HL-60/S4 (cell line): ENCODE results near the gene EVX2.

Experiments used
- in situ Hi-C: fragments of 300-500 bp; cut with MboI; formaldehyde crosslinking; loops from 2 replicates; pipeline ENCODE4 v1.14.3; 2022; ENCODE audit warnings: low sequenced_read_pairs

The EVX2 gene

DNA sequence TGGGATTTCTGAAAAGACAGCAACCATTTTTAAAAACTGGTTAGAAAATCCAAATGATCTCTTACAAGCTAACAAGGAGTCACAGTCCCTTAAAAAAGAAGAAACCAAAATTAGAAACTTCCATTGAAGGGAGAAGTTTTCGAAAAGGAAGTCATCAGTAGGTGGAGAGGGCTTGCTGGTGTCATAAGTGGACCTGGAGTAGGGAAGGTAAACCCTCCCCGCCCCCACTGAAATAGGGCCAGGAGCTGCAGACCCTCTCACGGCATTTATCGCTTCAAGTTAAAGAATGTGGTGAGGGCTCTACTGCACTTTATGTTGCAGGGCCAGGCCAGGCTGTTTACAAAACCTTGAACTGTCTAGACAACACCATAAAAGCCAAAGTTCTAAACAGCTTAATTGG lies 26.2 kb upstream of the EVX2 start:
- in situ Hi-C loops, result no loop called here

DNA sequence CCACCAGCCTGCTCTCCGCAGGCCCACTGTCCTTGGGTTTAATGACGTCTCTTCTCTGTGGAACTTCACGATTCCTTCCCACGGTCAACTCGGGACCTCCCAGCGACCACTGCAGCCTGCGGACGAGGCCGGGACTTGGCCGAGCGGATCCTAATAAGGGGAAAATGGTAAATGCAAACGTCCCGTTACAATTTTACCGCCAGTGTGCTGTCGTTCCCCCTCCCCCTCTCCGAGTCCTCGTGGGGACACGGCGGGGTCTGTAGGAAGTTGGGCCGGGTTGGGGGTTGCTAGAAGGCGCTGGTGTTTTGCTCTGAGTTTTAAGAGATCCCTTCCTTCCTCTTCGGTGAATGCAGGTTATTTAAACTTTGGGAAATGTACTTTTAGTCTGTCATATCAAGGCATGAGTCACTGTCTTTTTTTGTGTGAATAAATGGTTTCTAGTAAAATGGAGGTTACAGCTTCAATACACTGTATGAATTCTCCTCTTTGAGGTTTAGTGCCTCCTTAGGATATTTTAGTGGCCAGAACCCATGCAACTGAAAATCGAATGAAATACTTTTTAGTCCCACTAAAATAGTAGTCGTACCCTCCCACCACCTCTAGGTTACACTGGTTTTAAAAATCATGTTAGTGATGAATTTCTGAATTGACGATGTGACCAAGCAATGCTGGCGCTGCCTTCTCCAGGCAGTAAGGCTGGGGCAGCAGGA lies 25.6 kb upstream of the EVX2 start:
- in situ Hi-C loops, result no loop called here

DNA sequence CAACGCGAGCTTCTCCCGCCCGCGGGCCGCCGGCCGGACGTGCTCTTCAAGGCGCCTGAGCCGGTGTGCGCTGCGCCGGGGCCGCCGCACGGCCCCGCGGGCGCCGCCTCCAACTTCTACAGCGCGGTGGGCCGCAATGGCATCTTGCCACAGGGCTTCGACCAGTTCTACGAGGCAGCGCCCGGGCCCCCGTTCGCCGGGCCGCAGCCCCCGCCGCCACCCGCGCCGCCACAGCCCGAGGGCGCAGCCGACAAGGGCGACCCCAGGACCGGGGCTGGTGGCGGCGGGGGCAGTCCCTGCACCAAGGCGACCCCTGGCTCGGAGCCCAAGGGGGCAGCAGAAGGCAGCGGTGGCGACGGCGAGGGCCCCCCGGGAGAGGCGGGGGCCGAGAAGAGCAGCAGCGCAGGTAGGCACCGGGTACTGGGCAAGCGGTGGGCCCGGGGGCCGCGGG lies 24.0 kb upstream of the EVX2 start:
- in situ Hi-C loops, result no loop called here

DNA sequence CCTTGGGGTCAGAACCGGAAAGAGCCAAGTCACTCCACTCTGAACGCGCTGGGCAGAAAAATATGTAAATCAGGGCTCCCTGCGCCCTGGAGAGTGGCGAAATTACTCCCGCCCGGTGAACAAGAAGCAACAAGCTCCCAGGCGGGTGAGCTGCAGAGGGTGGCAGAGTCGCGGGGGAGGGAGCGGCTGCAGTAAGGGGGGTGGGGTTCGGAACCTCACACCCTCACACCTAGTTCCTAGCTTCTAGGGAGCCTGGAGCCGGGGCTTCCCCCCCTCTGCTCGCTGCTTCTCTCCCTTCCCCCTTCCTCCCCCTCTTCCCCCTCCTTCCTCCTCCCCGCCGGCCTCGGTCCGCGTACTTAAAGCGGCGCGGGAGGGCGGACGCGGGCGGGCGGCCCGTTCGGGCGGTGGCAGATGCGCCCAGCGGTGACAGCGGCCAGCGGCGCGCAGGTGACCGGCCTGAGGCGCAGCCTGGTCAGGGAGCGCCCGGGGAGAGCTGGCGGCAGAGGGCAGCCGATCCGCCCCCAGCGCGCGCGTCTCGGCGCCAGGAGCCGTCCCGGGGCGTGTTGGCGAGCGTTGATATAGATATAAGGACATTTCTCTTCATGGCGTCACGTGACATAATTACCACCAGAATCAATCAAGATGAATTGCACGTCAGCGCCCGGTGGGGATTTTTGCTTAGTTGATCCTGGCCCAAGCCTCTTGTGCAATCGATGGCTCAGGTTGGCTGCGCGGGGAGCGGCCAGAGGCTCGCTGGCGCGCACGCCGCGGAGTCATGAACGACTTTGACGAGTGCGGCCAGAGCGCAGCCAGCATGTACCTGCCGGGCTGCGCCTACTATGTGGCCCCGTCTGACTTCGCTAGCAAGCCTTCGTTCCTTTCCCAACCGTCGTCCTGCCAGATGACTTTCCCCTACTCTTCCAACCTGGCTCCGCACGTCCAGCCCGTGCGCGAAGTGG lies 23.1 kb upstream of the EVX2 start, which contains the start of gene HOXD11:
HOXD11 (plus strand) TSS at position 700 of the 959 bp plus-strand sequence; CDS start at position 776, 76 bp downstream.
- in situ Hi-C loops, result no loop called here

DNA sequence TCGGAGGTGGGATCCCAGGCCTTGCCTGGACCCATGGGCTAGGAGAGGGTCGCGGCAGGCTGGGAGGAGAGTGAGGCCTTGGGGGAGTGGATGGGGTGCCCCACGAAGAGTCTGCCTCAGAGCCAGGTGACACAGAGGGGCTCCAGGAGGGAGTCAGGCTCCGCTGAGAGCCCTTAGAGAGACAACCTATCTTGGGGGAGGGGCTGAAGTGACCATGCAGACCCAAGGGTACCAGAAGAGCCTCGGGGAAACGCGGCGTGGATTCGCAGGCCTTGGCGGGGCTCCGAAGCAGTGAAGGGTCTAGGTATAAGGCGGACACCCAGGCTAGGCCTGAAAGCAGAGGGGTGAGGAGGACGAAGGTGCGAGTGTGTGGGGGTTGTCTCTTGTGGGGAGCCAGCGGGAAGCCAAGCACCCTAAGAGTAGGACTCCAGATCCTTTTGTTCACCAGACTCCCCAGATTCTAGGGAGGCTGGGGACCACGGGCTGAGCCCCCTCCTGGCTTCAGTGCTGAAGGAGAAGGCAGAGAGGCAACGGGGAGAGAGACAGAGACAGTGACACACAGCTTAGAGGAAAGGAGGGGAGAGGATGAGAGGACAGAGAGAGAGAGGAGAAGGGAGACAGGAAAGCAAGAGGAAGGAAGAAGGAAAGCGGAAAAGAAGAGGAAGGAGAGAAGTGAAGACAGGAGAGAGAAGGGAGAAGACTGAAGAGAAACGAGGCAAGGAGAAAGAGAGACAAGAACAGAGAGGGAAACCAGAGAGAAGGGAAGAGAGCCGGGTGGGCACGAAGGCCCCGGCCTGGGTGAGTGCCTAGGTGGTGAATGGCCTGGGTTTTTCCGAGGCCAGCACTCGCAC lies 22.2 kb upstream of the EVX2 start:
- in situ Hi-C loops, result no loop called here

DNA sequence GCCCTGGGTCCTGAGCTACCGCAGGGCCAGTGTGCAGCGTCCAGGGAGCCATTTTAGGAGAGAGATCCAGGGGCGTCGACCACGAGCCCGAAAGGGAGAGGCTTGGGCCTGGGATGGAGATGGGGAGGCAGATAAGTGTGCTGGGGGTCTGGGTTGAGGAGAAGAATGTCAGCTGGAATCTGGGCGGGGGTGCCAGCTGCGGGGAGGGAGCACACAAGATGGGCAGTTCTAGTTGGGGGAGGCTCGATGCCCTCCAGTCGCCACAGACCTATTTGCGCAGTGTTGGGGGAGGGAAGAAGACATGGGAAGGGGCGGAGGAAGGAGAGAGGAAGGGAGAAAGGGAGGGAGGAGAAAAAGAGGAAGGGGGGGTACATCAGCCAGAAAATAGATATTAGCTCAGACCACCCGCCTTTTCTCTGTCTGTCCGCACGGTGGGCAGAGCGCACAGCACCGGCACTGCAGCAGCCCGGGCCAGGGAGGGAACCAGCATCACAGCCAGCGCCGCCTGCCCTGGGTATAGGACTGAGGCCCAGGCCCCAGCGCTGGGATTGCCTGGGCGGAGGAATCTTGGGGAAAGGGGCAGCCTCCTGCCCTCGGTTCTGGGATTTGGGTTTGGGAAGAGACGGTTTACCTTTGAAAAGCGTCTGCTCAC lies 21.4 kb upstream of the EVX2 start:
- in situ Hi-C loops, result no loop called here

DNA sequence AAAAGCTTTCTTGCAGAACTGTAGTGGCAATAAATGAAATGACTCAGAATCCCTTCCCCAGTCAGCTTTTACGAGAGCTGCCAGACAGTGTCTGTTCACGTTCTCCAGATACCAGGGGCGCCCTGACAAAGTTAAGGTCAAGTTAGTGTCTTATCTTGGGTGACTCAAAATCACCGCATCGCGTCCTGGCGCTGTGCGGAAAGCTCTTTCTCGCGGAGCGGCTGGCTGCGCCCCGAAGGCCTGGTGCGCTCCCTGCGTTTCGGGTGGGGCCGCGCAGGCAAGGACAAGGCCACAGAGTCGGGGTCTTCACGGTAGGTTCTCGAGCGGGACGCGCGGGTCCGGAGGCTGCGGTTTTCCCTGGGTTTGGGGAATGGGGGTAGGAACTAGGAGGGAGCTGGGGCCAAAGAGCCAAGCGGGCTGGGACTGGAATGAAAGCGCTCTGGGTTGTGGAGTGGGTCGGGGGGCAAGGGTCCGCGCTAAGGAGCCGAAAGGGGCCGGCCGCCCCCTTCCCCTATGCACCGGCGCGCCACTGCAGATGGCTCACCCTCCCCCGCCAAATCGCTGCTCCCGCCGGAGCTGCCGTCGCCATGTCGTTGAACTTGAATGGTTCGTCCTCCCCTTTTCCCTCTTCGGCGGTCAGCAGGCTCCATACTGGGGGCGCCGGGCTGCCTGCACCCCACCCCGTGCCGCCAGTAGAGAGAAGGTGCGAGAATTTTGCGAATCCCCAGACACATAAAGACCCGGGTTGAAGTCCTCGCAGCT lies 20.7 kb upstream of the EVX2 start:
- in situ Hi-C loops, result no loop called here

DNA sequence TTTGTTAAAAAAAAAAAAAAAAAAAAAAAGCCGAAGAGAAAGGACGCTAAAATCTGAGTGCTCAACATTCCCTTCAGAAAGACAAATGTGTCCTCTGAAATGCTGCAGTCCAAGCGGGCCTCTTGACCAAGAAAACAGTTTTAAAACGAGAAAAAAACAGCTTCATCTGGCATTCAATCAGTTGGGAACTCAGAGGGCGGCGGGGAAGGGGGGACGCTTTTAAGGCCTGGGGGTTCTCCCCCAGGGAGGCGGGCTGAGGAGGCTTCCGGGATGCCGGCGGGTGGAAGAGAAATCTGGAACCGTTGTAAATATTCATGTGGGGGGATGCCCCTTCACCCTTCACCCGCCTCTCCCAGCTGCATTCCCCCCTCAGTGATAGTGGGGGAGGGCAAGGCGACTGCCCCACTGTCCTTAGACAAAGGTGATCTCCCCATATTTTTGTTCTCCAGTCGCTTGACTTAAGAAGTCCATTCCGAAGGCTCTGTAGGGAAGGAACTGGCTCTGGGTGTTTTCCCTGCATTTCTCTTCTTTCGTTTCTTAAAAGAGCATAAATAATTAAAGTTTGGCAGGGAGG lies 20.1 kb upstream of the EVX2 start:
- in situ Hi-C loops, result no loop called here

DNA sequence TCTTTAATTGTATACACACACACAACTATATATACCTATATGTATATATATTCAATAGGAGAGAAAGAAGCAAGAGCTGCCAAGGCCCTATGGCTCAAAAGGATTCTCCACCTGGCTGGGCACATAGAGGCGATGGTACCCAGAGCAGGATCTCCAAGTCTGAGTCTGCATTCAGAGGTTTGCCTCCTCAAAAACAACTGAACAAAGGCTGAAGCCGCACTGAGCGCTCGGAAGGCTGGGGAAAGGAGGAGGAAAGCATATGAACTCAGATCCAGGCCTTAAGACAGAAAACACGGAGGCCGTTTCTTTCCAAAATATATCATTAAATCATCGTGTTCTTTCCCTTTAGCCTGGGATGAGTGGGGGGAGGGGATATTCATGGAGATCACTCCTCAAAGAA lies 19.4 kb upstream of the EVX2 start:
- in situ Hi-C loops, result no loop called here

DNA sequence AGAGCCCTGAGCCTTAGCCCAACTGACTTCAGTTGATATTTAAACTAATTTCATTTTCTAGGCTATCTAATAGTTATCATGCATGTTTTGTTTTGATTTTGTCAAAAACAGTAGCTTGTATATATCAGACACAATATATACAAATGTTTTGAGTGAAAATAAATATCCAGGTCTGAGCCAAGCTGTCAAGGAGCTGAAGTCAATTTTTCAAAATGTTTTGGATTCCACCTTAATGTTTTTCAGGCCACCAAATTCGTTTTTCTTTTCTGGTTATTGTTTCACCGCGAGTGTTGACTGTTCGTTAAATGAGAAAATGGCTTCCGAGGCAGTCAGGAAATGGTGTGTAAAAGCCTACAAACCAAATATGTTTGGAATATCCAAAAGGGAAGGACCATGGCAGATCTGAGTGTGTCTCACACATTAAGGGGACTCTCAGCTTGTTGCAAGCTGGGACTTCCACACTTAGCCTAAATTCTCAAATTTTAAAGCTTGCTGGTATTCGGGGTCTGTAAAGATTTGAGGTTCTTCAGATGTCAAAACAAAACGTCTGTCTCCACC lies 18.6 kb upstream of the EVX2 start:
- in situ Hi-C loops, result no loop called here

DNA sequence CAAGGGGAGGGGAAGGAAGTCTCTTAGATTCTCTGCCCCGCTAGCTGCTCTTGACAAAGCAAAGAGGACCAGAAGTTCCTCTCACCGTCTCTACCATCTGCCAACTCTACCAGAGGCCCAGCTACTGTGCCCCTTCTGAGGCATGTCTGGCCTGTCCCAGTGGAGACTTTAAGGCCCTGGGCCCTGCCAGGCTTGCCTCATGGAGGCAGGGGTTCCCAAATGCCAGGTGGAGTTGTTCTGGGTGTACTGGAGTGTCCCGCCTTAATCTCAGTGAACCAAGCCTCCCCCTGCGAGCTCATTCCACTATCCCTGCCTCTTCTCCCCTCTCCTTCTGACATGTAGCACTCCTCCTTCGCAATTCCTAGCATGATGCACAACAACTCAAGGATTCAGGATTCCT lies 18.1 kb upstream of the EVX2 start:
- in situ Hi-C loops, result no loop called here

DNA sequence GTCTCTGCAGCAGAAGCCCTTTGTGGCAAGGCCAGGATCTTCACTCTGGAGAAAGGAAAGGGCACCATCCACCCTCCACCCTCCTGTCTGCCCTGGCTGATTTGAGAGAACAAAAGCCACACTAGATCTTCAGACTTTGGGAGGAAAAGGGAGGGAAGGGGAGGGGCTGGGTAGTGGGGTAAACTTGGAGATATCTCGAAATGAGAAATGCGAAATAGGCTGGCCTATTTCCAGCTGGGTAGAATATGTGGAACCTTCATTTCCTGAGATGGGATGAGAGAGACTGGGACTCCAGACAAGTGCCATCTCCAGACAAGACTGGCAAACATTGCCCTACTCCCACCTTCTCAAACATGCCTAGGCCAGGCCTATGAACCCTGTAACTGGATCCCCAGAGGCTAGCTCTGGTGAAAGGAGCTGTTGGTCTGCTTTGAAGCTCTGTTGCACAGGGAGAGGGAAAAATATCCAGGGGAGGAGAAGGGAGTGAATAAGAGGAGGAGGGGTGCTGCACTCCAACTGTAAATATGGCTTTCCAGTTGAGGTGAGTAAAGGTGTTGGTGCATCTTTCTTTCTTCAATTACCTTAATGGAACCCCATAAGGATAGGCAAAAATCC lies 17.6 kb upstream of the EVX2 start:
- in situ Hi-C loops, result no loop called here

DNA sequence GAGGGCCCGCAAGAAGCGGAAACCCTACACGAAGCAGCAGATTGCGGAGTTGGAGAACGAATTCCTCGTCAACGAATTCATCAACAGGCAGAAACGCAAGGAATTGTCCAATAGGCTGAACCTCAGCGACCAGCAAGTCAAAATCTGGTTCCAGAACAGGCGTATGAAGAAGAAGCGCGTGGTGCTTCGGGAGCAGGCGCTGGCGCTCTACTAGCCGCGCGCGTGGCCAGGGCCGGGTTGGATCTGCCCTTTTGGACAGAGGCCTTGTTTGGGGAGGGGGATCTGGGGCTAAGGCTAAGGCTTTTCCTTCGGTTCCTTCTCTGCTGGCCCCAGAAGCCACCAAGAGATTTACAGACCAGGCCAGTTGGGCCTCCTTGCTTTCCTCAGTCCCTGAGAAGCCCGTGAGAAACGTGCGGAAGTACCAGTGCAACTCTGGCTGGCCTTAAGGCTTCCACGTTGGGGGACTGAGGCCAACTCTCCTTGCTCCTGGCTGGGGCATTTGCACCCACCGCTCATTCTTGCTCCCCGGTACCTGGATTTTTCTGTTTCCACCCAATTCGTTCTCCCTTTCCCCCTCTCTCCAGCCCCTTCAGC lies 16.9 kb upstream of the EVX2 start:
- in situ Hi-C loops, result no loop called here

DNA sequence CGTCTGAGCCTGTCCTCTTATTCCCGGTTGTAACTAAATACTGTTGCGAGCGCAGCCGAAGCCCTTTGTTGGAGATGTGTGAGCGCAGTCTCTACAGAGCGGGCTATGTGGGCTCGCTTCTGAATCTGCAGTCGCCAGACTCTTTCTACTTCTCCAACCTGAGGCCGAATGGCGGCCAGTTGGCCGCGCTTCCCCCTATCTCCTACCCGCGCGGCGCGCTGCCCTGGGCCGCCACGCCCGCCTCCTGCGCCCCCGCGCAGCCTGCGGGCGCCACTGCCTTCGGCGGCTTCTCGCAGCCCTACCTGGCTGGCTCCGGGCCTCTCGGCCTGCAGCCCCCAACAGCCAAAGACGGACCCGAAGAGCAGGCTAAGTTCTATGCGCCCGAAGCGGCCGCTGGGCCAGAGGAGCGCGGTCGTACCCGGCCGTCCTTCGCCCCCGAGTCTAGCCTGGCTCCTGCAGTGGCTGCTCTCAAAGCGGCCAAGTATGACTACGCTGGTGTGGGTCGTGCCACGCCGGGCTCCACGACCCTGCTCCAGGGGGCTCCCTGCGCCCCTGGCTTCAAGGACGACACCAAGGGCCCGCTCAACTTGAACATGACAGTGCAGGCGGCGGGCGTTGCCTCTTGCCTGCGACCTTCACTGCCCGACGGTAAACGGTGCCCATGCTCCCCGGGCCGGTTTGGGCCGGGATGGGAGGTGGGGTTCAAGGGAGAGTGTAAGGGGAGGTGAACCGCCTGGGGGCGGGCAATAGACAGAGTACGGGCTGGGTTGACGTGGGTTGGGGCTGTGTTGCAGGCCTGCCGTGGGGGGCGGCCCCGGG lies 16.2 kb upstream of the EVX2 start, which contains the start of gene HOXD12:
HOXD12 (plus strand) TSS at position 68 of the 819 bp plus-strand sequence; CDS start at position 75, 7 bp downstream.
- in situ Hi-C loops, result loop anchor here (10.0 kb wide), 2 partner anchors 405 to 735 kb away; no protein-coding TSS in a partner anchor

DNA sequence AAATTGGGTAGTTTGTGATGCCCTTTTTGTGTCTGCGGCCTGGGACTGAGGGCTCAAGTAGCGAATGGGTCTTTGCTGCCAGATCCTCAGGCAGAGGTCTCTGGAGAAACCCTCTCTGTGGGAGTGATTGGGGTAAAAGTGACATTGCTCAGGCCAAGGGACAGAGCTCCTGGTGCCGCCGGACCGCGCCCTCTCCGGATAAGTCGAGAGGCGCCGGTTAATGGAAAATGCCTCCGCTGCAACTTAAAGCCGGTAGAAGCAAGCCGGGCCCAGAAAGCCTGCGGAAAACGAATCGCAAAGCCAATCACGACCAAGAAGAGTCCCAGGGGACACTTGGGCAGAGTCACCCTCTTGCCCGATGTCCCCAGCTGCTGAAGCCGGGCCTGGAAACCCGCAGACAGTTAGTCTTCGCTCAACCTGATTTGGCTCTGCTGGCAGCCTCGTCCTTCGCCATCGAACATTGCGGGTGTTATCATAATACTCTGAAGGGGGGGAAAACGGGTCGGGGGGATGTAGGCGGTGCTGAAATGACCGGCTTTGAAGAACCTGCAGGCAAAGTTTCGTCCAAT lies 15.5 kb upstream of the EVX2 start:
- in situ Hi-C loops, result loop anchor here (10.0 kb wide), 2 partner anchors 404 to 734 kb away; no protein-coding TSS in a partner anchor

DNA sequence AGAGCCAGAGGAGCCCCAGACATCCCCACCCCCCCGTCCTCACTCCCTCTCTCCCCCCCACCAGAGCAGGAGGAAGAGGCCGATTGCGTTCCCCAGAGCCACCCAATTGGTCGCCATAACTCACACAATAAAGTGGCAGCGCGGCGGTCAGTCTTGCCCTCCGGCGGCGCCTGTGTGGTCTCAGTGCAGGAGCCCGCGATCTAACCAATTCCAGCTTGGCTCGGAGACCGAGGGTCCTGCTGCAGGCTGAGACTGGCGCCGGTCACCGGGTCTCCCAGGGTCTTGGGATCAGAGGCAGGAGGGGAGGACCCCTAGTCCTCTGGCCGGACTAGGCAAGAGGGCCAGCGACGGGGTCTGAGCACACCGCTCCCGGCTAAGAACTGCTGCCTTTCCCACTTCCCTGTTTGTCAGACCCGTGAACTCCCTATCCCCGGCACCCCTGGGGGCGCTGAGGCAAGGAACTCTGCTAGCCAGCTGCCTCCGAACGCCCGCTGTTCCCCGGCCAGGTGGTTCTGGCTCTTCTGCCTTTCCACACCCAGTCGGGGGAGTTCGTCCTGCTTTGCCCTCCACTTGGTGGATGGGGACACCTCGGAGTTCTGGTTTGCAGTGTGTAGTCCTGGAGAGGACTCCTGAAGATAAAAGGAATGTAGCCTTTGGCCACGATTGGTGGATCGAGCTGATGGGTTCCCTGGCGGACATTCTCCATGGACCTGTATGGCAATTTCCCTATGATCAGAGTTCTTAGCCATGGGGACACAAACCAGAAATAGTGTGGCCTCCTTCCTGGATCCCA lies 14.8 kb upstream of the EVX2 start:
- in situ Hi-C loops, result loop anchor here (10.0 kb wide), 2 partner anchors 404 to 734 kb away; no protein-coding TSS in a partner anchor
